Endothelial cell (in vitro differentiated cells): ENCODE measurements around the gene GIPC1. TPM values are rescaled to one million over a fixed set of nuclear protein-coding genes. Genes with fewer than 3 reads are reported as not detected.

Source experiments
- DNase-seq: peaks from one replicate; pipeline ENCODE4 v3.0.0; 2021; ENCODE audit warnings: low spot score
- H3K27ac Mint-ChIP-seq: one replicate; pipeline ENCODE4 v1.8.0; 2021; ENCODE audit warnings: mixed read lengths, inconsistent platforms; ENCODE audit not compliant: unreplicated experiment
- H3K27me3 Mint-ChIP-seq: one replicate; pipeline ENCODE4 v1.8.0; 2021; ENCODE audit warnings: mild to moderate bottlenecking, moderate library complexity, mixed read lengths, inconsistent platforms; ENCODE audit not compliant: unreplicated experiment
- H3K36me3 Mint-ChIP-seq: one replicate; pipeline ENCODE4 v1.8.0; 2021; ENCODE audit warnings: mild to moderate bottlenecking, low read depth, mixed read lengths, inconsistent platforms; ENCODE audit not compliant: unreplicated experiment
- H3K4me1 Mint-ChIP-seq: one replicate; pipeline ENCODE4 v1.8.0; 2021; ENCODE audit warnings: mild to moderate bottlenecking, mixed read lengths, inconsistent platforms; ENCODE audit not compliant: unreplicated experiment
- H3K4me3 Mint-ChIP-seq: one replicate; pipeline ENCODE4 v1.8.0; 2021; ENCODE audit warnings: mild to moderate bottlenecking, mixed read lengths, inconsistent platforms; ENCODE audit not compliant: unreplicated experiment
- H3K9me3 Mint-ChIP-seq: one replicate; pipeline ENCODE4 v1.8.0; 2021; ENCODE audit warnings: mixed read lengths, inconsistent platforms; ENCODE audit not compliant: unreplicated experiment
- microRNA-seq: library from miRNA; unstranded; fragments of <30 nt; microRNA quantifications from one replicate; pipeline ENCODE4, GENCODE V29; 2020; ENCODE audit not compliant: unreplicated experiment
- total RNA-seq: library from RNA; stranded (reverse); fragmentation: NEBNext Ultra II Directional; extraction: Animal tissue kit (Norgen Biotek cat#: 25700); gene quantifications from one replicate; pipeline ENCODE4 v1.2.1, GENCODE V29; 2021; ENCODE audit not compliant: unreplicated experiment
- TF ChIP-seq, protein P1 (sequence below): fragments of 200-600 bp; sonication (generic); IDR thresholded peaks from one replicate; pipeline ENCODE4 v1.5.0; 2021; ENCODE audit warnings: antibody characterized with exemption; ENCODE audit not compliant: unreplicated experiment

Gene GIPC1
- total RNA-seq, 1 donor from 2014 or later = 106 TPM

- peak; percentile 67 for DNase-seq
- H3K4me3 Mint-ChIP-seq = peak within 1 kb of the TSS; percentile 95
- H3K4me1 Mint-ChIP-seq = peaks cover 16% of the 10 kb centered on the region
- peaks cover 5% of the 10 kb centered on the region for H3K36me3 Mint-ChIP-seq
- no peaks in the 10 kb centered on the region for H3K9me3 Mint-ChIP-seq
- H3K27ac Mint-ChIP-seq = peak within 1 kb of the TSS; percentile 61
- TF ChIP-seq, protein P1, sequence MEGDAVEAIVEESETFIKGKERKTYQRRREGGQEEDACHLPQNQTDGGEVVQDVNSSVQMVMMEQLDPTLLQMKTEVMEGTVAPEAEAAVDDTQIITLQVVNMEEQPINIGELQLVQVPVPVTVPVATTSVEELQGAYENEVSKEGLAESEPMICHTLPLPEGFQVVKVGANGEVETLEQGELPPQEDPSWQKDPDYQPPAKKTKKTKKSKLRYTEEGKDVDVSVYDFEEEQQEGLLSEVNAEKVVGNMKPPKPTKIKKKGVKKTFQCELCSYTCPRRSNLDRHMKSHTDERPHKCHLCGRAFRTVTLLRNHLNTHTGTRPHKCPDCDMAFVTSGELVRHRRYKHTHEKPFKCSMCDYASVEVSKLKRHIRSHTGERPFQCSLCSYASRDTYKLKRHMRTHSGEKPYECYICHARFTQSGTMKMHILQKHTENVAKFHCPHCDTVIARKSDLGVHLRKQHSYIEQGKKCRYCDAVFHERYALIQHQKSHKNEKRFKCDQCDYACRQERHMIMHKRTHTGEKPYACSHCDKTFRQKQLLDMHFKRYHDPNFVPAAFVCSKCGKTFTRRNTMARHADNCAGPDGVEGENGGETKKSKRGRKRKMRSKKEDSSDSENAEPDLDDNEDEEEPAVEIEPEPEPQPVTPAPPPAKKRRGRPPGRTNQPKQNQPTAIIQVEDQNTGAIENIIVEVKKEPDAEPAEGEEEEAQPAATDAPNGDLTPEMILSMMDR = no peak
- peaks cover 4% of the 10 kb centered on the region for H3K27me3 Mint-ChIP-seq
Observed at GRCh38 chr19:14432791-14433553, 63.0 kb downstream of the GIPC1 start, which contains the start of gene PKN1. PKN1 (plus strand) TSS chr19:14433306; CDS start chr19:14433522, 216 bp downstream.

DNA sequence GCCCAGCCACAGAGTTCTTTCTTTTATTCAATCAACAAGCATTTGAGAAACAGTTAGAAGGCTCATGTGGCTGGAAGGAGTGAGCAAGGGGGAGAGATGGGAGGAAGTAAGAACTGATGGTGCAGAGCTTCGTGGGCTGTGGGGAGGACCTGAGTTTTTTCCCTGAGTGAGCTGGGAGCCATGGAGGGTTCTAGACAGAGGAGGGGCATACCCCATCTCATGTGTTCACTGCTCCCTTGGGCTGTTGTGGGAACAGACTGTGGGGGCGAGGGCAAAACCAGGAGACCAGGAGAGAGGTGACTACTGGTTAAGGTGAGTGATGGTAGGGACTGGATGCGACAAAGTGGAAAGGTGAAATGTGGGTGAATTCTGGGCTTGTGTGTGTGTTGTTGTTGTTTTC is 65.2 kb downstream of the GIPC1 start:
- Mint-ChIP-seq H3K27me3 (peaks cover 2% of the 10 kb centered on the region), H3K36me3 (peaks cover 3% of the 10 kb centered on the region), H3K9me3 (no peaks in the 10 kb centered on the region), H3K4me1 (peaks cover 15% of the 10 kb centered on the region), H3K4me3 (peak overlapping the region; percentile 65), H3K27ac (no peak overlapping the region)
- TF ChIP-seq, protein P1 = no peak
- no peak for DNase-seq

DNA sequence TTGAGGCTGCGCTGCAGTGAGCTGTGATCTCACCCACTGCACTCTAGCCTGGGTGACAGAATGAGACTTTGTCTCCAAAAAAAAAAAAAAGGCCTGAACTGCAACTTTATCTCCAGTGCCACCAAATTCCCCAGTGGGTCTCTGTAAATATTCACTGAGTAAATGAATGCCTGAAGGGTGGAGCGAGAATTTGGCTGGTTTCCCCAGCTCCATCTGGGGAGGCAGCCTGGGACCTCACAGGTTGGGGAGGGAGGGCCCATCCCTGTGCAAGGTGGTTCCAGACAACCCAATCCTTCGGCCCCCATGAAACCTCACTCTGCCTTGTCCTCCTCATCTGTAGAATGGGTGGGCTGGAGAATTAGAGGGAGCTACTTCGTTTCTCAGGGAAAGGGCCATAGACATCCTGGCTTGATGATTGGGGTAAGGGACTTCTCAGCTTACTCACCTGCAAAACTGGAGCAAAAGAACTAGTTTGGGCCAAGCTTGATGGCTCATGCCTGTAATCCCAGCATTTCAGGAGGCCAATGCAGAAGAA is 67.0 kb downstream of the GIPC1 start:
- Mint-ChIP-seq H3K4me3 (no peak overlapping the region), H3K36me3 (peaks cover 3% of the 10 kb centered on the region), H3K27me3 (peaks cover under 1% of the 10 kb centered on the region), H3K27ac (no peak overlapping the region), H3K4me1 (peaks cover 8% of the 10 kb centered on the region), H3K9me3 (no peaks in the 10 kb centered on the region)
- TF ChIP-seq, protein P1 = no peak
- no peak for DNase-seq

Small RNA genes within 50 kb of the gene (microRNA-seq; reads per million reads assigned to microRNA genes)
- not detected for gene MIR639

Other genes starting within 250 kb of the GIPC1 start
- 12.8 TPM for gene ADGRE5, start 114.7 kb downstream of the GIPC1 start, total RNA-seq
- 81.1 TPM for gene DDX39A, start 76.8 kb downstream of the GIPC1 start, total RNA-seq
- 207 TPM for gene PKN1, start 62.8 kb downstream of the GIPC1 start, total RNA-seq
- 0.31 TPM for gene PTGER1, start 20.8 kb downstream of the GIPC1 start, total RNA-seq
- 45.7 TPM for gene DNAJB1, start 22.3 kb upstream of the GIPC1 start, total RNA-seq
- 116 TPM for gene TECR, start 33.5 kb upstream of the GIPC1 start, total RNA-seq
- 122 TPM for gene NDUFB7, start 75.9 kb upstream of the GIPC1 start, total RNA-seq
- gene CLEC17A, start 87.0 kb upstream of the GIPC1 start, total RNA-seq = not detected
- gene ADGRE3, start 178.7 kb upstream of the GIPC1 start, total RNA-seq = not detected
- gene ZNF333, start 193.9 kb upstream of the GIPC1 start, total RNA-seq = 17.5 TPM